ENCODE data around the gene ADCYAP1R1.

Gene ADCYAP1R1

GRCh38 chr7:31051598-31052486 is at the start of gene ADCYAP1R1:
ADCYAP1R1 (plus strand) TSS chr7:31052308; CDS start chr7:31063265, 10,957 bp downstream.
- no peak for FAIRE-seq
- DNase-seq (ENCODE audit: extremely low spot score, insufficient read length, low read depth), result no peak

GRCh38 chr7:31003097-31003496 is 49.0 kb upstream of the ADCYAP1R1 start:
- DNase-seq (ENCODE audit: extremely low spot score, insufficient read length, low read depth) (no peak), FAIRE-seq (no peak)

- no peak for FAIRE-seq
Measured at GRCh38 chr7:31003721-31004120, 48.4 kb upstream of the ADCYAP1R1 start.

GRCh38 chr7:31004393-31004792 is 47.7 kb upstream of the ADCYAP1R1 start:
- DNase-seq (ENCODE audit: extremely low spot score, insufficient read length, low read depth) (no peak), FAIRE-seq (no peak)

More at GRCh38 chr7:31003721-31004120, 48.4 kb upstream of the ADCYAP1R1 start:
- DNase-seq (ENCODE audit: extremely low spot score, insufficient read length, low read depth), result no peak

GRCh38 chr7:31006857-31007256 is 45.3 kb upstream of the ADCYAP1R1 start:
- DNase-seq (ENCODE audit: extremely low spot score, insufficient read length, low read depth), result no peak
- no peak for FAIRE-seq

- no peak for FAIRE-seq
- DNase-seq (ENCODE audit: extremely low spot score, insufficient read length, low read depth), result no peak
Measured at GRCh38 chr7:31007634-31008033, 44.5 kb upstream of the ADCYAP1R1 start.

- DNase-seq (ENCODE audit: extremely low spot score, insufficient read length, low read depth), result no peak
- no peak for FAIRE-seq
Measured at GRCh38 chr7:31014826-31015225, 37.3 kb upstream of the ADCYAP1R1 start.

- DNase-seq (ENCODE audit: extremely low spot score, insufficient read length, low read depth) (no peak), FAIRE-seq (no peak)
Measured at GRCh38 chr7:31017032-31017675, 35.0 kb upstream of the ADCYAP1R1 start.

- FAIRE-seq (no peak), DNase-seq (ENCODE audit: extremely low spot score, insufficient read length, low read depth) (no peak)
Measured at GRCh38 chr7:31017721-31018120, 34.4 kb upstream of the ADCYAP1R1 start.

GRCh38 chr7:31019509-31019908 is 32.6 kb upstream of the ADCYAP1R1 start:
- FAIRE-seq (no peak), DNase-seq (ENCODE audit: extremely low spot score, insufficient read length, low read depth) (no peak)

GRCh38 chr7:31020161-31020560 is 31.9 kb upstream of the ADCYAP1R1 start:
- FAIRE-seq (no peak), DNase-seq (ENCODE audit: extremely low spot score, insufficient read length, low read depth) (no peak)

GRCh38 chr7:31020652-31021051 is 31.5 kb upstream of the ADCYAP1R1 start:
- DNase-seq (ENCODE audit: extremely low spot score, insufficient read length, low read depth) (no peak), FAIRE-seq (no peak)

GRCh38 chr7:31022117-31022516 is 30.0 kb upstream of the ADCYAP1R1 start:
- DNase-seq (ENCODE audit: extremely low spot score, insufficient read length, low read depth) (no peak), FAIRE-seq (no peak)

- FAIRE-seq (no peak), DNase-seq (ENCODE audit: extremely low spot score, insufficient read length, low read depth) (no peak)
Measured at GRCh38 chr7:31022726-31023125, 29.4 kb upstream of the ADCYAP1R1 start.

- no peak for DNase-seq (ENCODE audit: extremely low spot score, insufficient read length, low read depth)
- FAIRE-seq, result no peak
Measured at GRCh38 chr7:31023877-31024276, 28.2 kb upstream of the ADCYAP1R1 start.

- FAIRE-seq (no peak), DNase-seq (ENCODE audit: extremely low spot score, insufficient read length, low read depth) (no peak)
Measured at GRCh38 chr7:31027161-31027965, 24.7 kb upstream of the ADCYAP1R1 start.

- DNase-seq (ENCODE audit: extremely low spot score, insufficient read length, low read depth) (no peak), FAIRE-seq (no peak)
Measured at GRCh38 chr7:31028006-31028405, 24.1 kb upstream of the ADCYAP1R1 start.

- DNase-seq (ENCODE audit: extremely low spot score, insufficient read length, low read depth) (no peak), FAIRE-seq (no peak)
Measured at GRCh38 chr7:31028417-31028992, 23.6 kb upstream of the ADCYAP1R1 start.

GRCh38 chr7:31029251-31030042 is 22.7 kb upstream of the ADCYAP1R1 start:
- no peak for DNase-seq (ENCODE audit: extremely low spot score, insufficient read length, low read depth)
- no peak for FAIRE-seq
